HG03135 (cell line): ENCODE results near the gene TCEA2.
"Not testable (repeated sequence)": the region's sequence is repeated elsewhere in the genome, so short reads cannot be mapped to it uniquely, and the experiment has no call there.

Source experiments
- ATAC-seq: cut with Tn5 transposase; IDR thresholded peaks from one replicate; pipeline ENCODE4 v1.9.1; 2021; ENCODE audit warnings: mild to moderate bottlenecking, moderate library complexity; ENCODE audit not compliant: unreplicated experiment

Gene TCEA2

GRCh38 chr20:64076061-64076997 lies 13.3 kb downstream of the TCEA2 start:
- no peak for ATAC-seq

GRCh38 chr20:64077094-64077493 lies 14.1 kb downstream of the TCEA2 start:
- no peak for ATAC-seq

- ATAC-seq, result no peak
These were observed 14.5 kb downstream of the TCEA2 start for GRCh38 chr20:64077541-64077875.

- no peak for ATAC-seq
These were observed 15.0 kb downstream of the TCEA2 start for GRCh38 chr20:64077876-64078551.

GRCh38 chr20:64078934-64079272 lies 15.9 kb downstream of the TCEA2 start:
- ATAC-seq, result no peak

GRCh38 chr20:64079273-64080012 lies 16.4 kb downstream of the TCEA2 start, which contains the start of gene RGS19:
Gene RGS19 (minus strand): TSS chr20:64079518. CDS start chr20:64076886, 2,632 bp downstream.
- ATAC-seq, result peak; percentile 31

GRCh38 chr20:64080013-64080812 lies 17.2 kb downstream of the TCEA2 start, which contains the start of gene OPRL1:
Gene OPRL1 (plus strand): TSS chr20:64080082. CDS start chr20:64092721, 12,639 bp downstream.
- no peak for ATAC-seq

- no peak for ATAC-seq
These were observed 18.0 kb downstream of the TCEA2 start for GRCh38 chr20:64080813-64081623.

- ATAC-seq, result no peak
These were observed 18.6 kb downstream of the TCEA2 start for GRCh38 chr20:64081624-64081964.

GRCh38 chr20:64082126-64082731 lies 19.2 kb downstream of the TCEA2 start:
- no peak for ATAC-seq

- ATAC-seq, result no peak
These were observed 19.9 kb downstream of the TCEA2 start for GRCh38 chr20:64082820-64083377.

GRCh38 chr20:64083378-64083803 lies 20.4 kb downstream of the TCEA2 start:
- ATAC-seq, result no peak

GRCh38 chr20:64083804-64084684 lies 21.0 kb downstream of the TCEA2 start, which contains the start of gene LKAAEAR1:
Gene LKAAEAR1 (minus strand): TSS chr20:64084398. CDS start chr20:64084219, 179 bp downstream.
- no peak for ATAC-seq

- no peak for ATAC-seq
These were observed 21.7 kb downstream of the TCEA2 start for GRCh38 chr20:64084685-64085152.

GRCh38 chr20:64086801-64087200 lies 23.8 kb downstream of the TCEA2 start:
- no peak for ATAC-seq

- not testable (repeated sequence) for ATAC-seq
These were observed 24.3 kb downstream of the TCEA2 start for GRCh38 chr20:64087226-64087825.

- not testable (repeated sequence) for ATAC-seq
These were observed 25.6 kb downstream of the TCEA2 start for GRCh38 chr20:64088586-64088985.
